Heart left ventricle (tissue), 16 donors: ENCODE measurements around the gene C11orf98. TPM values are rescaled to one million over a fixed set of nuclear protein-coding genes. Genes with fewer than 3 reads are reported as not detected.

Source experiments
- ATAC-seq, 4 donors: fragments of 200-7000 bp; cut with Tn5 transposase; one replicate each; pipeline ENCODE4 v1.9.1; 2020 to 2022; ENCODE audit warnings: moderate library complexity in 4 of 4, mild to moderate bottlenecking in 3 of 4, moderate number of reproducible peaks in 1 of 4
- DNase-seq, 5 donors: peaks; one replicate each; pipeline ENCODE4 v3.0.0-alpha.2; 2020
- H3K27ac ChIP-seq, 12 donors: fragments of 200-600 bp; sonication (generic) in 4 of 12; one replicate each; pipeline versions ENCODE4 v1.5.0 to v1.8.0; 2016 to 2022; ENCODE audit warnings: mild to moderate bottlenecking in 2 of 12
- H3K27me3 ChIP-seq, 9 donors: fragments of 200-600 bp; sonication (generic) in 2 of 9; one replicate each; pipeline versions ENCODE4 v1.5.1 to v1.8.0; 2016 to 2022; ENCODE audit warnings: mild to moderate bottlenecking in 3 of 9
- H3K36me3 ChIP-seq, 9 donors: fragments of 200-600 bp; sonication (generic) in 2 of 9; one replicate each; pipeline versions ENCODE4 v1.5.0 to v1.8.0; 2018 to 2022; ENCODE audit warnings: mild to moderate bottlenecking in 2 of 9
- H3K4me1 ChIP-seq, 12 donors: fragments of 200-600 bp; sonication (generic) in 4 of 12; one replicate each; pipeline versions ENCODE4 v1.5.0 to v1.8.0; 2016 to 2022; ENCODE audit warnings: mild to moderate bottlenecking in 3 of 12
- H3K4me3 ChIP-seq, 12 donors: fragments of 200-600 bp; sonication (generic) in 4 of 12; one replicate each; pipeline versions ENCODE4 v1.5.0 to v1.8.0; 2017 to 2022; ENCODE audit warnings: mild to moderate bottlenecking in 9 of 12, moderate library complexity in 4 of 12
- H3K9me3 ChIP-seq, 12 donors: fragments of 200-600 bp; sonication (generic) in 4 of 12; one replicate each; pipeline versions ENCODE4 v1.5.0 to v1.8.0; 2016 to 2022; ENCODE audit warnings: mild to moderate bottlenecking in 1 of 12
- CTCF ChIP-seq, 12 donors: fragments of 200-600 bp; sonication (generic) in 4 of 12; IDR thresholded peaks; one replicate each; pipeline versions ENCODE4 v1.5.0 to v1.8.0; 2018 to 2022; ENCODE audit warnings: antibody characterized with exemption in 12 of 12, mild to moderate bottlenecking in 5 of 12
- POLR2A ChIP-seq, 2 donors: fragments of 450-650 bp; IDR thresholded peaks; one replicate each; pipeline ENCODE4 v1.6.1; 2017; ENCODE audit warnings: antibody characterized with exemption in 2 of 2, mild to moderate bottlenecking in 2 of 2, moderate library complexity in 2 of 2
- WGBS, 4 donors: extraction: QIAGEN DNeasy Blood & Tissue Kit in 2 of 4; methylation state at CpG; one replicate each; pipeline versions ENCODE4 v1.1.5 to v1.1.7; 2013 to 2018; 5-methylcytosine and 5-hydroxymethylcytosine counted together
- intact Hi-C, 10 donors: fragments of 100-400 bp; cut with DNase I; formaldehyde crosslinking; loops; one replicate each; pipeline versions ENCODE4 v1.11.1 to v1.14.2; 2022
- polyA plus RNA-seq, 2 donors: library from polyadenylated mRNA; stranded (reverse); fragments of 200-250 nt; gene quantifications; one replicate each; pipeline ENCODE4 v1.2.3, GENCODE V29; 2013
- total RNA-seq, 9 donors: library from RNA; depleted of rRNA in 2 of 9; stranded (reverse); fragments of >200 nt in 2 of 9; fragmentation: NEBNext Ultra II Directional in 3 of 9; extraction: Animal tissue kit (Norgen Biotek cat#: 25700) in 3 of 9; gene quantifications; one replicate each; pipeline versions ENCODE4 v1.1.0 to v1.2.4, GENCODE V29; 2016 to 2023
- donor health status: ischemic (EF 13 %, LVEDD 7.1; RV severe dilation, severe dysfunction).
- donor health status: healthy with polysubstance abuse.
- donor health status: DM: no; HTN: yes; CAD: no.
- donor health status: DM: no; HTN: no; CAD: no.
- donor health status: ischemic (EF 25% LVEDD 6.9; RV normal size, moderate dysfunction).
- donor health status: ischemic (EF 25% LVEDD 5.7; RV mildly dilated, moderate dysfunction).
- donor health status: healthy.
- donor health status: DM: yes; HTN: yes; CAD: no.
- donor health status: ischemic (EF 35%, LVEDD 5.7; RV mildly dilated, moderate dysfunction).
- donor health status: nonischemic (EF 11% LVEDD 7.7; RV severe dilation, severe dysfunction).
- donor health status: DM: yes; HTN: yes; CAD: no.
- donor health status: PGD.
- donor health status: ischemic (EF 29% LVEDD 5.4; RV normal size, mild dysfunction).
- donor health status: nonischemic (EF 23%, LVEDD 6.1; RV moderate dilation, normal function).

C11orf98 gene
- total and polyA plus RNA-seq, 11 donors, result 24.0 to 191 (median 39.3) TPM

GRCh38 chr11:62646825-62647608 is 18.0 kb downstream of the C11orf98 start:
- intact Hi-C loops, result loop anchor here in 5 of 10 donors (1.0 to 5.0 kb wide), 3 partner anchors 18 to 35 kb away; partner anchors contain the start of genes EML3 (in 3 of the 5), ROM1 (in 3 of the 5), C11orf98 (in 1 of the 5) and CSKMT (in 1 of the 5)
- H3K4me3 ChIP-seq, result peak overlapping the region in 9 of 12 donors; percentile 71 to 100 (median 89)
- no peak for TF ChIP-seq POLR2A (IDR thresholded peaks at IDR 0.05)
- no peak for TF ChIP-seq CTCF (IDR thresholded peaks at IDR 0.05)
- H3K9me3 ChIP-seq, result no peaks in the 10 kb centered on the region
- H3K36me3 ChIP-seq, result peaks cover 0 to 53% (median 47%) of the 10 kb centered on the region in 9 donors
- H3K4me1 ChIP-seq, result peaks cover 0 to 40% (median 28%) of the 10 kb centered on the region in 12 donors
- DNase-seq (peak in 1 of 5 donors; percentile 56), ATAC-seq (peak; percentile 1 to 4 (median 2))
- 45 to 64% (median 55%) methylated on average over 20 to 32 of the region's 32 CpGs for WGBS, 4 donors
- no peaks in the 10 kb centered on the region for H3K27me3 ChIP-seq
- H3K27ac ChIP-seq, result peak overlapping the region in 6 of 12 donors; percentile 3 to 98 (median 78)

GRCh38 chr11:62645946-62646824 is 18.8 kb downstream of the C11orf98 start, which contains the start of gene GANAB:
Gene GANAB (minus strand): TSS chr11:62646613. CDS start chr11:62646599, 14 bp downstream.
- H3K9me3 ChIP-seq, result no peaks in the 10 kb centered on the region
- peaks cover 0 to 54% (median 48%) of the 10 kb centered on the region in 9 donors for H3K36me3 ChIP-seq
- peak; percentile 98 to 99 (median 98) for ATAC-seq
- WGBS, 4 donors, result 0 to 1% (median 0%) methylated on average over 35 to 73 of the region's 73 CpGs
- no peaks in the 10 kb centered on the region for H3K27me3 ChIP-seq
- DNase-seq, result peak; percentile 99 to 100 (median 99)
- intact Hi-C loops, result loop anchor here in 5 of 10 donors (1.0 to 5.0 kb wide), 3 partner anchors 19 to 34 kb away; partner anchors contain the start of genes EML3 (in 3 of the 5), ROM1 (in 3 of the 5), C11orf98 (in 1 of the 5) and CSKMT (in 1 of the 5)
- TF ChIP-seq CTCF (IDR thresholded peaks at IDR 0.05) (peak in 1 of 12 donors; percentile 3), POLR2A (IDR thresholded peaks at IDR 0.05) (peak in 1 of 2 donors; percentile 64)
- peaks cover 0 to 34% (median 21%) of the 10 kb centered on the region in 12 donors for H3K4me1 ChIP-seq
- peak within 1 kb of the TSS; percentile 63 to 100 (median 88) for H3K4me3 ChIP-seq
- peak within 1 kb of the TSS; percentile 67 to 98 (median 94) for H3K27ac ChIP-seq

GRCh38 chr11:62645671-62645945 is 19.4 kb downstream of the C11orf98 start:
- H3K9me3 ChIP-seq, result no peaks in the 10 kb centered on the region
- 14 to 17% (median 15%) methylated on average over 11 of the region's 11 CpGs for WGBS, 4 donors
- DNase-seq (peak in 1 of 5 donors; percentile 3), ATAC-seq (no peak)
- TF ChIP-seq POLR2A (IDR thresholded peaks at IDR 0.05) (no peak), CTCF (IDR thresholded peaks at IDR 0.05) (no peak)
- H3K27ac ChIP-seq, result peak overlapping the region in 11 of 12 donors; percentile 90 to 98 (median 95)
- no peaks in the 10 kb centered on the region for H3K27me3 ChIP-seq
- peaks cover 0 to 54% (median 48%) of the 10 kb centered on the region in 9 donors for H3K36me3 ChIP-seq
- H3K4me1 ChIP-seq, result peaks cover 0 to 36% (median 22%) of the 10 kb centered on the region in 12 donors
- intact Hi-C loops, result loop anchor here in 3 of 10 donors (5.0 kb wide), 1 partner anchor 33 kb away; the partner anchor contains the start of genes EML3 (in 3 of the 3) and ROM1 (in 3 of the 3)
- H3K4me3 ChIP-seq, result peak overlapping the region; percentile 63 to 100 (median 88)
